Endothelial cell of umbilical vein (primary cell): Measurements from ENCODE around the gene UBE2F. TPM values are rescaled to one million over a fixed set of nuclear protein-coding genes. Genes with fewer than 3 reads are reported as not detected.

ENCODE experiments used
- BruUV-seq: library from RNA; stranded (reverse); fragments of 400-500 nt; replicated peaks from 2 replicates; lab custom pipeline; 2021; lab: Mats Ljungman, UMichigan
- CTCF ChIA-PET: fragments of 300-600, 350-600 bp; sonication (Branson Sonifier 250); formaldehyde crosslinking; loops from one replicate; lab custom pipeline; 2021; ENCODE audit warnings: antibody characterized with exemption, inconsistent platforms; lab: Charles Lee
- POLR2A ChIA-PET: fragments of 300-600, 350-600 bp; sonication (Branson Sonifier 250); formaldehyde crosslinking; loops from one replicate; lab custom pipeline; 2021; ENCODE audit warnings: antibody characterized with exemption, inconsistent platforms; lab: Charles Lee
- DNase-seq: peaks from one replicate; pipeline ENCODE4 v3.0.0-alpha.2; 2011; ENCODE audit warnings: low read depth, low spot score
- FAIRE-seq: peaks from 2 replicates; lab custom pipeline; 2011; peaks lifted over from hg19 to GRCh38; lab: Jason Lieb, UNC
- H2AFZ ChIP-seq: 2 replicates; pipeline ENCODE4 v1.6.0; 2012; ENCODE audit warnings: low read depth, low read length, control low read depth, inconsistent platforms
- H3K27ac ChIP-seq: 2 replicates; pipeline ENCODE4 v1.5.1; 2011; ENCODE audit warnings: low read depth, mild to moderate bottlenecking, control low read depth, low read length, moderate library complexity; ENCODE audit not compliant: insufficient read depth
- H3K27me3 ChIP-seq, 2 experiments: 2 replicates each; pipeline versions ENCODE4 v1.6.0 to v1.6.1; 2011; ENCODE audit warnings: low read length in 2 of 2, mixed read lengths in 1 of 2; ENCODE audit not compliant: control insufficient read depth in 2 of 2, insufficient read depth in 2 of 2
- H3K36me3 ChIP-seq, 2 experiments: 2 replicates in 1 of 2; 3 replicates in 1 of 2; pipeline ENCODE4 v1.5.1; 2011; ENCODE audit warnings: low read length in 2 of 2, mild to moderate bottlenecking in 1 of 2, moderate library complexity in 1 of 2; ENCODE audit not compliant: control insufficient read depth in 2 of 2, insufficient read depth in 2 of 2; ENCODE audit errors: extremely low read depth in 1 of 2
- H3K4me1 ChIP-seq: 3 replicates; pipeline ENCODE4 v1.5.1; 2011; ENCODE audit warnings: mild to moderate bottlenecking, low read length; ENCODE audit not compliant: control insufficient read depth, insufficient read depth; ENCODE audit errors: extremely low read depth
- H3K4me2 ChIP-seq: 2 replicates; pipeline ENCODE4 v1.6.1; 2011; ENCODE audit warnings: low read length, control low read depth, mixed read lengths; ENCODE audit not compliant: insufficient read depth
- H3K4me3 ChIP-seq, 3 experiments: fragments of 200-600 bp in 1 of 3; sonication (generic), shearing (Covaris generic) in 1 of 3; replicated peaks in 1 of 3; 2 replicates each; pipeline ENCODE4 v1.5.1; 2011 to 2016; ENCODE audit warnings: control low read depth in 3 of 3, low read length in 3 of 3, mild to moderate bottlenecking in 2 of 3, inconsistent platforms in 1 of 3, low read depth in 1 of 3, moderate library complexity in 1 of 3; ENCODE audit not compliant: insufficient read depth in 1 of 3
- H3K79me2 ChIP-seq: 2 replicates; pipeline ENCODE4 v1.6.0; 2012; ENCODE audit warnings: low read length, inconsistent platforms; ENCODE audit not compliant: control insufficient read depth, insufficient read depth
- H3K9ac ChIP-seq: replicated peaks from 2 replicates; pipeline ENCODE3; 2011; ENCODE audit warnings: low read length, control low read depth; ENCODE audit not compliant: insufficient read depth; ENCODE audit errors: extremely low read depth
- H3K9me1 ChIP-seq: replicated peaks from 3 replicates; pipeline ENCODE4 v1.6.0; 2011; ENCODE audit warnings: mild to moderate bottlenecking, low read length; ENCODE audit not compliant: control insufficient read depth, insufficient read depth; ENCODE audit errors: extremely low read depth
- H3K9me3 ChIP-seq: replicated peaks from 2 replicates; pipeline ENCODE4 v1.5.1; 2012; ENCODE audit warnings: low read length, inconsistent platforms; ENCODE audit not compliant: control insufficient read depth, insufficient read depth
- H4K20me1 ChIP-seq: replicated peaks from 2 replicates; pipeline ENCODE3; 2011; ENCODE audit warnings: mild to moderate bottlenecking, low read length; ENCODE audit not compliant: control insufficient read depth, insufficient read depth; ENCODE audit errors: extremely low read depth
- EZH2 ChIP-seq: IDR thresholded peaks from 2 replicates; pipeline ENCODE4 v1.6.1; 2012; ENCODE audit warnings: borderline replicate concordance, low read depth, mild to moderate bottlenecking, moderate library complexity, low read length, inconsistent platforms; ENCODE audit not compliant: severe bottlenecking
- FOS ChIP-seq: IDR thresholded peaks from 2 replicates; pipeline ENCODE4 v1.6.1; 2011; ENCODE audit warnings: mild to moderate bottlenecking, low read length, moderate library complexity, borderline replicate concordance; ENCODE audit not compliant: insufficient read depth
- GATA2 ChIP-seq: IDR thresholded peaks from 2 replicates; pipeline ENCODE4 v1.7.0; 2011; ENCODE audit warnings: low read depth, mild to moderate bottlenecking, moderate library complexity, mixed read lengths, low read length; ENCODE audit not compliant: insufficient read length, insufficient read depth
- JUN ChIP-seq: IDR thresholded peaks from 2 replicates; pipeline ENCODE4 v1.6.1; 2011; ENCODE audit warnings: borderline replicate concordance, low read depth; ENCODE audit not compliant: insufficient read length, insufficient read depth
- MYC ChIP-seq: IDR thresholded peaks from one replicate; pipeline ENCODE4 v1.6.1; 2011; ENCODE audit warnings: mild to moderate bottlenecking, low read depth, low read length
- POLR2A ChIP-seq: IDR thresholded peaks from 2 replicates; pipeline ENCODE4 v1.6.1; 2012; ENCODE audit warnings: low read depth, mild to moderate bottlenecking, control low read depth, low read length
- POLR2AphosphoS5 ChIP-seq: IDR thresholded peaks from 2 replicates; pipeline ENCODE4 v1.6.1; 2012; ENCODE audit warnings: low read depth, mild to moderate bottlenecking, control low read depth, low read length, moderate library complexity; ENCODE audit not compliant: insufficient read depth
- dilution Hi-C: fragments of 300-500 bp; cut with MboI; formaldehyde crosslinking; loops from one replicate; pipeline ENCODE4 v1.15.0; 2019; ENCODE audit warnings: low sequenced_read_pairs; ENCODE audit not compliant: extremely low pct_ligation_motif_present
- intact Hi-C: fragments of 100-400 bp; cut with micrococcal nuclease; formaldehyde crosslinking; loops from one replicate; pipeline ENCODE4 v1.10.0; 2022
- polyA plus RNA-seq, 4 experiments: library from polyadenylated mRNA; depleted of rRNA in 3 of 4; stranded (reverse) in 3 of 4; unstranded in 1 of 4; fragments of >200 nt; gene quantifications; 2 replicates each; pipeline versions ENCODE4 v1.2.1 to v1.2.3, GENCODE V29; 2011 to 2012; ENCODE audit warnings: missing spikeins in 1 of 4
- total RNA-seq: library from RNA; stranded (reverse); gene quantifications from 2 replicates; pipeline ENCODE4 v1.2.3, GENCODE V29; 2021
- TF ChIP-seq, protein P1 (sequence below): IDR thresholded peaks from 2 replicates; pipeline ENCODE4 v1.6.1; 2011; ENCODE audit not compliant: insufficient read depth, insufficient read length
- TF ChIP-seq, protein P2 (sequence below), 2 donors: IDR thresholded peaks; 1 replicate in 1 of 2; 2 replicates in 1 of 2; pipeline ENCODE4 v1.5.1; 2011; ENCODE audit warnings: low read length in 2 of 2, mild to moderate bottlenecking in 2 of 2, moderate library complexity in 2 of 2, control low read depth in 1 of 2, inconsistent platforms in 1 of 2, low read depth in 1 of 2; ENCODE audit not compliant: insufficient read depth in 1 of 2; ENCODE audit errors: extremely low read depth in 1 of 2

UBE2F gene
- total and polyA plus RNA-seq, 2 donors (not counting 3 experiments of a cell fraction or from before 2014, with no cell fraction given), result 42.3 to 45.6 TPM

- intact Hi-C loops, result no loop called here
- Histone ChIP-seq H4K20me1 (no peaks in the 10 kb centered on the region), H3K36me3 (peaks cover 0 to 5% of the 10 kb centered on the region in 2 experiments), H3K9me3 (no peaks in the 10 kb centered on the region), H3K27ac (no peak overlapping the region), H3K9ac (no peak overlapping the region), H3K27me3 (no peaks in the 10 kb centered on the region), H3K9me1 (no peaks in the 10 kb centered on the region), H3K4me3 (no peak overlapping the region), H2AFZ (no peak overlapping the region), H3K79me2 (no peaks in the 10 kb centered on the region), H3K4me1 (no peaks in the 10 kb centered on the region), H3K4me2 (no peak overlapping the region)
- FAIRE-seq (no peak), DNase-seq (no peak)
- dilution Hi-C loops, result no loop called here
- CTCF ChIA-PET, result no interaction called here
- no peak for TF ChIP-seq GATA2
- no peak for TF ChIP-seq EZH2
- TF ChIP-seq, protein P1, sequence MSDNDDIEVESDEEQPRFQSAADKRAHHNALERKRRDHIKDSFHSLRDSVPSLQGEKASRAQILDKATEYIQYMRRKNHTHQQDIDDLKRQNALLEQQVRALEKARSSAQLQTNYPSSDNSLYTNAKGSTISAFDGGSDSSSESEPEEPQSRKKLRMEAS, result no peak
- no peak for TF ChIP-seq JUN
- TF ChIP-seq, protein P2, sequence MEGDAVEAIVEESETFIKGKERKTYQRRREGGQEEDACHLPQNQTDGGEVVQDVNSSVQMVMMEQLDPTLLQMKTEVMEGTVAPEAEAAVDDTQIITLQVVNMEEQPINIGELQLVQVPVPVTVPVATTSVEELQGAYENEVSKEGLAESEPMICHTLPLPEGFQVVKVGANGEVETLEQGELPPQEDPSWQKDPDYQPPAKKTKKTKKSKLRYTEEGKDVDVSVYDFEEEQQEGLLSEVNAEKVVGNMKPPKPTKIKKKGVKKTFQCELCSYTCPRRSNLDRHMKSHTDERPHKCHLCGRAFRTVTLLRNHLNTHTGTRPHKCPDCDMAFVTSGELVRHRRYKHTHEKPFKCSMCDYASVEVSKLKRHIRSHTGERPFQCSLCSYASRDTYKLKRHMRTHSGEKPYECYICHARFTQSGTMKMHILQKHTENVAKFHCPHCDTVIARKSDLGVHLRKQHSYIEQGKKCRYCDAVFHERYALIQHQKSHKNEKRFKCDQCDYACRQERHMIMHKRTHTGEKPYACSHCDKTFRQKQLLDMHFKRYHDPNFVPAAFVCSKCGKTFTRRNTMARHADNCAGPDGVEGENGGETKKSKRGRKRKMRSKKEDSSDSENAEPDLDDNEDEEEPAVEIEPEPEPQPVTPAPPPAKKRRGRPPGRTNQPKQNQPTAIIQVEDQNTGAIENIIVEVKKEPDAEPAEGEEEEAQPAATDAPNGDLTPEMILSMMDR (IDR thresholded peaks at IDR 0.05; ENCODE audit: extremely low read depth in 1 of 2, insufficient read depth in 1 of 2, low read depth in 1 of 2, low read length in 2 of 2), result no peak
- TF ChIP-seq POLR2A, result no peak
- TF ChIP-seq MYC, result no peak
- TF ChIP-seq POLR2AphosphoS5, result no peak
- TF ChIP-seq FOS, result no peak
- POLR2A ChIA-PET, result no interaction called here
- BruUV-seq, result no TSS peak
Measured at GRCh38 chr2:238046725-238047270, 80.0 kb downstream of the UBE2F start.
